Retinal pigment epithelial cell (primary cell): ENCODE measurements around the gene KRI1.

ENCODE experiments used
- DNase-seq: peaks from one replicate; pipeline ENCODE4 v3.0.0-alpha.2; 2010; ENCODE audit warnings: low read depth
- H3K4me3 ChIP-seq: 2 replicates; pipeline ENCODE4 v1.5.1; 2011; ENCODE audit warnings: mild to moderate bottlenecking, low read length, control low read depth, moderate library complexity
- TF ChIP-seq, protein P1 (sequence below): conservative IDR thresholded peaks from 2 replicates; pipeline ENCODE4 v1.5.1; 2011; ENCODE audit warnings: low read depth, low read length, control low read depth, inconsistent platforms

KRI1 gene

DNA sequence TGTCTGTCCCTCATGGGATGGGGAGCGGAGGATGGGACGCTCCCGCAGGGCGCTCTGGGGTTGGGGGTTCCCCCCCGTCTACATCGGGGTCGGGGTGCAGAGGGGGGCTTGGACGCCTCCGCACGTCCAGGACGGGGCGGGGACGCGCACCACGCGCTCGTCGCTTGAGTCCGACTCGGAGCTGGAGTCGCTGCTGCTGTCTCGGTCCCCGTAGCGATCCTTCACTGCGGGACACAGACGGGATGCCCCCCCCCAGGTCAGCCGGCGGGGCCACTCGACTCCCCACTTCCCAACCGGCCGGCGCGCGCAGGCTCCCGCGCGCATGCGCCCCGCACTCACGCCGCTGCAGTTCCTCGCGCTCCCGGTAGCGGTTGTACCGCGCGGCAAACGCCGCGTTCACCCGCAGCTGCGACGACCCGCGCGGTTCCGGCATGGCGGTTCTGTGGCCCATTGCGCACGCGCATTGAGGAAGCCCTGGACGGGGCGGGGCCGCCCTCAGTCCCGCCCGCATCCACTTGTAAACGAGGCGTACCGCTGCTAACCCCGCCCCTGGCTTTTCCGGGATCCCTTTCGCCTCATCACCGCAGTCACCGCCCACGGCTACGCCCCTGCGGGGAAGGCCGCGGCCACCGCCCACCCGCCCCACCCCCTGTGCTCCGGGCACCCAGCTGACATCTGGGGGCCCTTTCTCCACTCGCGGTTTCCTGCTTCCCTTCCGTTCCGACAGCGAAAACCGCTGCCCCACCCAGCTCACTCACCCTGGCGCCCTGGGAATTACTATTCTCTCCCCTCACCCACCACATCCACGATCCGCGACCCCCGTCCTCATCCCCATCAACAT lies at the start of gene KRI1:
KRI1 (minus strand) TSS at position 444 of the 841 bp plus-strand sequence; CDS start at position 433, 11 bp downstream.
- peak within 1 kb of the TSS; percentile 87 for H3K4me3 ChIP-seq
- DNase-seq: peak; percentile 77
- TF ChIP-seq, protein P1, sequence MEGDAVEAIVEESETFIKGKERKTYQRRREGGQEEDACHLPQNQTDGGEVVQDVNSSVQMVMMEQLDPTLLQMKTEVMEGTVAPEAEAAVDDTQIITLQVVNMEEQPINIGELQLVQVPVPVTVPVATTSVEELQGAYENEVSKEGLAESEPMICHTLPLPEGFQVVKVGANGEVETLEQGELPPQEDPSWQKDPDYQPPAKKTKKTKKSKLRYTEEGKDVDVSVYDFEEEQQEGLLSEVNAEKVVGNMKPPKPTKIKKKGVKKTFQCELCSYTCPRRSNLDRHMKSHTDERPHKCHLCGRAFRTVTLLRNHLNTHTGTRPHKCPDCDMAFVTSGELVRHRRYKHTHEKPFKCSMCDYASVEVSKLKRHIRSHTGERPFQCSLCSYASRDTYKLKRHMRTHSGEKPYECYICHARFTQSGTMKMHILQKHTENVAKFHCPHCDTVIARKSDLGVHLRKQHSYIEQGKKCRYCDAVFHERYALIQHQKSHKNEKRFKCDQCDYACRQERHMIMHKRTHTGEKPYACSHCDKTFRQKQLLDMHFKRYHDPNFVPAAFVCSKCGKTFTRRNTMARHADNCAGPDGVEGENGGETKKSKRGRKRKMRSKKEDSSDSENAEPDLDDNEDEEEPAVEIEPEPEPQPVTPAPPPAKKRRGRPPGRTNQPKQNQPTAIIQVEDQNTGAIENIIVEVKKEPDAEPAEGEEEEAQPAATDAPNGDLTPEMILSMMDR: peak; percentile 26

DNA sequence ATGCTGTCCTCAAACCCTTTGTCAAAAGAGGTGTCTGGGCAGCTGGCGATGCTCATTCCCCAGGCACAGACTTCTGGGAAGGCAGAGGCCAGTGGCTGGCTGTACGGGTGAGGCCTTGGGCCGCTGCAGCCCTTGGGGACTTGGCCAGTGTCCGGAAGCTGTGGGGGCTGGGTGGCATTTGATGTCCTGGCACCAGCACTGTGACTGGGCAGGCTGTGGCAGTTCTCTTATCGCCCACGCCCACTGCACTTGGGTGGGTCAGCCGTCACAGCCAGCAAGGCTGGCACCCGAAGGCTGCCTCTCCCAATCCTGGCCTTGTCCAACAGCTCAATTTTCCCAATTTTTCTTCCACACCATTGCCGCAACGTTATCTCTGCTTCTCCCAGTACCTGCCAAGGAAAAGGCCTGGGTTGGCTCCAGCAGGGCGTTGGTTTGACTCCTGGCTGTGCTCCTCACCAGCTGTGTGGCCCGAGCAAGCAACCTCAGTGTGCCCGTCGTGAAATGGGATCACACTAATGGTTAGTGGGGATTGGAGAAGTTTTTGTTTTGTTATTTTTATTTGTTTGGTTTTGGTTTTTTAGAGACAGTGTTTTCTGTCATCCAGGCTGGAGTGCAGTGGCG lies 46.8 kb upstream of the KRI1 start:
- H3K4me3 ChIP-seq: no peak overlapping the region
- no peak for DNase-seq
- TF ChIP-seq, protein P1: no peak

DNA sequence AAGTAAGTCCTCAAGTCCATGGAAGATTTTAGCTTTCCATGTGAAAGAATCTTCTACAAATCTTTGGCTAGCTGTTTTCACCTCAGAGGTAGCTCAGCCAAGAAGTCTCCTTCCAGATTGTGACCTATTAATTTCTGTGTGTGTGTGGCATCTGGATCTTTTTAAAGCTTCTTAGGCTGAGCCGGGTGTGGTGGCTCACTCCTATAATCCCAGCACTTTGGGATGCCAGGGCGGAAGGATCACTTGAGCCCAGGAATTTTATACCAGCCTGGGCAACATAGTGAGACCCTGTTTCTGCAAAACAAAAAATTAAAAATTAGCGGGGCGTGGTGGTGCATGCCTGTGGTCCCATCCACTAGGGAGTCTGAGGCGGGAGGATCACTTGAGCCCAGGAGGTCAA lies 46.1 kb upstream of the KRI1 start:
- TF ChIP-seq, protein P1: no peak
- H3K4me3 ChIP-seq: no peak overlapping the region
- DNase-seq: no peak

DNA sequence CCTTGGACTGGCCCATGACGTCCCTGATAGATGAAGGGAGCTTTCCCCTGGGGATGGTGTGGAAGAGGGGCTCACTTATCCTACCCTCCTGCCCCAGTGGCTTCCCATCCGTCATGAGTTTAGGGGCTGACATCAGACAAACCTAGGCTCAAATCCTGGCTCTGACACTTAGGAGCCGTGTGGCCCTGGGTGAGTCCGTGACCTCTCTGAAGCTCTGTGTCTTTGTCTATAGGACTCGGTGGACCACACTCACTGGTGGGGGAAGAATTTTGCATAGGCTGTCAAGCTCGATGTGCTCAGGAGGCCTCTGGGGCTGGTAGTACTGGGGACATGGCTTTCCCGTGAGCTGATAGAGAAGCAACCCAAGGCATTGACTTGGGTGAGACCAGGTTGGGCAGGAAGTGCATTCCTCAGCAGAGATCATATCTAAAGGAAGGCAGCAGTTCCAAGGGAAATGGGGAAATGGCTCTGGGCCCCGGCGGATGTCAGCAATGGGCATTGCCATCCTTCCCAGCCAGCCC lies 38.7 kb upstream of the KRI1 start:
- no peak for DNase-seq
- TF ChIP-seq, protein P1: no peak
- no peak overlapping the region for H3K4me3 ChIP-seq

DNA sequence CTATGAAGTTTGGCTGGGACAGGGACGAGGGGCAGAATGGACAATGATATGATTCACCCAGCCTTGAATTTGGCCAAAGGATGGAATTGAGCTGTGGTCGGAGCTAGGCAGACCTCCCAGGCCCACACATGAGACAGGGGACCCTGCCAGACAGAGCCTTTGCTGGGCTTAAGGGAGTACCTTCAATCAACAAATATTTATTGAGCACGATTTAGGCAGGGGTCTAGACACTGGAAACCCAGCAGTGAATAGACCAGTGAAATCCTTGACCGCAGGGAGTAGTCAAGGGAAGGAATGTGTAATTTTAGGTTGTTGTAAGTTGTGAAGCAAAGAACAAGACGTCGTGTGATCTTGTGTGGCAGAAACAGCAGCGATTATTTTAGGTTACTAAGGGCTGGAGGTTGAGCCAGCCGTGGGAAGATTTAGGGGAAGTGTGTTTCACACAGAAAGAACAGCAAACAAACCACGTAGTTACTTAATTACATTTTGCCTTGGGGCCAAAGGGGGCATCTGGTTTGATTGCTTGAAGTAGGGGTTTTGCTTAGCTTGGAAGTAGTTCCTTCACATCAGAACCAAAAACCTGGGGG lies 38.2 kb upstream of the KRI1 start:
- no peak overlapping the region for H3K4me3 ChIP-seq
- DNase-seq: no peak
- TF ChIP-seq, protein P1: no peak

DNA sequence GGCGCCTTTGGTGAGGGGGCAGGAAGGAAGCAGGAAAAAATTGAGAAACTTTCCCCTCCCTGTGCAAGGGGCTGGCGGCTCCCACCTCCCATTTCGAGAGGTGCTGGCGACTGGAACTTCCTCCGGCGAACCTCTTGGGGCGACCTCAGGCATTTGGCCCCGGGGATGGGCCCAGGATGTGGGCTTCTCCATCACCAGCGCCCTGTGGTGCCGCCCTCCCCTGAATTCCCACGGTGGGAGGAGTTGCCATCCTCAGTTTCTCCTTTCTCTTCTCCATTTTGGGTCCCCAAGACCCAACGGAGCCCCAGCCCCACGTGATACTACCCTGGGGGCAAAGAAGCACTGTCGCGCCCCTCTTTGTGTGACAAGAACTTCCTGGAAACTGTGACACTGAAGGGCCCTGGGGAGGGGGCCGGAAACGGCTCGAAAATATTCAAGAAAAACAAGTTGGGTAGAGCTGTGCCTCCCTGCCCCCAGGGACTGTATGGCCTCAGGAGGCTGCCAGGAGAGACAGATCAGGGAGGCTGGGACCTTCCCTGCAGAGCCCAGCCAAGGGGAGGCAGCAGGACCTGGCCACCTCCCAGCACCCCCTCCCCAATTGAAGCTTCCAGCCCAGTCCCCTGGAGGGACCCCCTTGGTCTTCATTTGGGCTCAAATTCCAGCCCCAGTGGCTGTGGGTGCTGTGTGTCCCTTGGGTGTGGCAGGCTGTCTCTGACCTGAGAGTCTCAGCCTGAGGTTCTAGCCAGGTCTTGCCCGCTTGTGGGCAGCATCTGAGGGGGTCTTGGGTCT lies 37.5 kb upstream of the KRI1 start:
- peak overlapping the region; percentile 85 for H3K4me3 ChIP-seq
- TF ChIP-seq, protein P1: no peak
- no peak for DNase-seq
